Central memory CD8-positive, alpha-beta T cell (primary cell): ENCODE measurements around the gene CTNNA1.

Experiments
- ATAC-seq: fragments of 150-1000 bp; cut with Tn5 transposase; replicated peaks from 2 replicates; pipeline ENCODE4 v1.10.0; 2022; ENCODE audit warnings: mild to moderate bottlenecking, moderate FRiP score, moderate number of reproducible peaks; ENCODE audit not compliant: poor library complexity, severe bottlenecking; ENCODE audit errors: extremely low read depth
- DNase-seq, 2 donors: peaks; one replicate each; pipeline ENCODE4 v3.0.0; 2021; ENCODE audit warnings: low spot score in 2 of 2
- H3K27ac Mint-ChIP-seq: one replicate; pipeline ENCODE4 v1.8.0; 2022; ENCODE audit warnings: low read depth, mild to moderate bottlenecking, moderate library complexity, mixed read lengths
- H3K27me3 Mint-ChIP-seq: one replicate; pipeline ENCODE4 v1.8.0; 2022; ENCODE audit warnings: mixed read lengths
- H3K36me3 Mint-ChIP-seq: one replicate; pipeline ENCODE4 v1.8.0; 2022; ENCODE audit warnings: mild to moderate bottlenecking, moderate library complexity, mixed read lengths; ENCODE audit not compliant: insufficient read depth
- H3K4me1 Mint-ChIP-seq: one replicate; pipeline ENCODE4 v1.8.0; 2022; ENCODE audit warnings: mixed read lengths
- H3K4me3 Mint-ChIP-seq: one replicate; pipeline ENCODE4 v1.8.0; 2022; ENCODE audit warnings: mild to moderate bottlenecking, moderate library complexity, mixed read lengths
- H3K9me3 Mint-ChIP-seq: one replicate; pipeline ENCODE4 v1.8.0; 2022; ENCODE audit warnings: mixed read lengths

CTNNA1 gene

GRCh38 chr5:138960145-138960692 lies 207.0 kb downstream of the CTNNA1 start:
- Mint-ChIP-seq H3K4me1 (no peaks in the 10 kb centered on the region), H3K4me3 (no peak overlapping the region), H3K36me3 (peaks cover 4% of the 10 kb centered on the region), H3K27ac (no peak overlapping the region), H3K9me3 (no peaks in the 10 kb centered on the region), H3K27me3 (no peaks in the 10 kb centered on the region)
- ATAC-seq (no peak), DNase-seq (no peak)

- no peaks in the 10 kb centered on the region for H3K27me3 Mint-ChIP-seq
- H3K9me3 Mint-ChIP-seq: no peaks in the 10 kb centered on the region
- ATAC-seq: no peak
- no peak for DNase-seq
- no peak overlapping the region for H3K4me3 Mint-ChIP-seq
- no peaks in the 10 kb centered on the region for H3K4me1 Mint-ChIP-seq
- H3K36me3 Mint-ChIP-seq: peaks cover 4% of the 10 kb centered on the region
- no peak overlapping the region for H3K27ac Mint-ChIP-seq
These were observed 208.0 kb downstream of the CTNNA1 start for GRCh38 chr5:138961221-138961620.

- H3K36me3 Mint-ChIP-seq: peaks cover 4% of the 10 kb centered on the region
- DNase-seq (no peak), ATAC-seq (no peak)
- H3K27ac Mint-ChIP-seq: no peak overlapping the region
- no peaks in the 10 kb centered on the region for H3K9me3 Mint-ChIP-seq
- H3K4me1 Mint-ChIP-seq: no peaks in the 10 kb centered on the region
- H3K4me3 Mint-ChIP-seq: no peak overlapping the region
- no peaks in the 10 kb centered on the region for H3K27me3 Mint-ChIP-seq
These were observed 208.5 kb downstream of the CTNNA1 start for GRCh38 chr5:138961729-138962128.

- Mint-ChIP-seq H3K27me3 (no peaks in the 10 kb centered on the region), H3K27ac (no peak overlapping the region), H3K36me3 (peaks cover 3% of the 10 kb centered on the region), H3K4me3 (no peak overlapping the region), H3K9me3 (no peaks in the 10 kb centered on the region), H3K4me1 (no peaks in the 10 kb centered on the region)
- ATAC-seq (no peak), DNase-seq (no peak)
These were observed 209.6 kb downstream of the CTNNA1 start for GRCh38 chr5:138962614-138963370.

GRCh38 chr5:138963763-138964371 lies 210.6 kb downstream of the CTNNA1 start:
- DNase-seq: no peak
- ATAC-seq: no peak
- H3K9me3 Mint-ChIP-seq: no peaks in the 10 kb centered on the region
- H3K4me1 Mint-ChIP-seq: no peaks in the 10 kb centered on the region
- H3K27ac Mint-ChIP-seq: no peak overlapping the region
- H3K36me3 Mint-ChIP-seq: peaks cover 2% of the 10 kb centered on the region
- no peak overlapping the region for H3K4me3 Mint-ChIP-seq
- H3K27me3 Mint-ChIP-seq: no peaks in the 10 kb centered on the region

GRCh38 chr5:138964647-138965201 lies 211.5 kb downstream of the CTNNA1 start:
- no peak for ATAC-seq
- H3K9me3 Mint-ChIP-seq: no peaks in the 10 kb centered on the region
- peaks cover under 1% of the 10 kb centered on the region for H3K36me3 Mint-ChIP-seq
- no peak overlapping the region for H3K4me3 Mint-ChIP-seq
- H3K27me3 Mint-ChIP-seq: no peaks in the 10 kb centered on the region
- peaks cover 1% of the 10 kb centered on the region for H3K4me1 Mint-ChIP-seq
- DNase-seq: no peak
- H3K27ac Mint-ChIP-seq: no peak overlapping the region

GRCh38 chr5:138965626-138966025 lies 212.4 kb downstream of the CTNNA1 start:
- ATAC-seq: no peak
- H3K4me1 Mint-ChIP-seq: peaks cover 6% of the 10 kb centered on the region
- no peak overlapping the region for H3K4me3 Mint-ChIP-seq
- H3K27me3 Mint-ChIP-seq: no peaks in the 10 kb centered on the region
- DNase-seq: no peak
- no peaks in the 10 kb centered on the region for H3K9me3 Mint-ChIP-seq
- H3K27ac Mint-ChIP-seq: no peak overlapping the region
- peaks cover 1% of the 10 kb centered on the region for H3K36me3 Mint-ChIP-seq

- Mint-ChIP-seq H3K4me1 (peaks cover 6% of the 10 kb centered on the region), H3K36me3 (peaks cover 1% of the 10 kb centered on the region), H3K9me3 (no peaks in the 10 kb centered on the region), H3K27ac (no peak overlapping the region), H3K4me3 (no peak overlapping the region), H3K27me3 (no peaks in the 10 kb centered on the region)
- no peak for DNase-seq
- no peak for ATAC-seq
These were observed 213.2 kb downstream of the CTNNA1 start for GRCh38 chr5:138966236-138966985.

- DNase-seq (no peak), ATAC-seq (no peak)
- H3K36me3 Mint-ChIP-seq: peaks cover 1% of the 10 kb centered on the region
- no peaks in the 10 kb centered on the region for H3K9me3 Mint-ChIP-seq
- peaks cover 6% of the 10 kb centered on the region for H3K4me1 Mint-ChIP-seq
- no peak overlapping the region for H3K4me3 Mint-ChIP-seq
- H3K27ac Mint-ChIP-seq: no peak overlapping the region
- H3K27me3 Mint-ChIP-seq: no peaks in the 10 kb centered on the region
These were observed 214.7 kb downstream of the CTNNA1 start for GRCh38 chr5:138967791-138968448.

GRCh38 chr5:138968601-138969000 lies 215.4 kb downstream of the CTNNA1 start:
- Mint-ChIP-seq H3K27me3 (no peaks in the 10 kb centered on the region), H3K27ac (no peak overlapping the region), H3K36me3 (peaks cover 1% of the 10 kb centered on the region), H3K9me3 (no peaks in the 10 kb centered on the region), H3K4me1 (peaks cover 6% of the 10 kb centered on the region), H3K4me3 (no peak overlapping the region)
- DNase-seq (no peak), ATAC-seq (no peak)

- DNase-seq (no peak), ATAC-seq (no peak)
- no peak overlapping the region for H3K27ac Mint-ChIP-seq
- peaks cover 6% of the 10 kb centered on the region for H3K4me1 Mint-ChIP-seq
- H3K9me3 Mint-ChIP-seq: no peaks in the 10 kb centered on the region
- peaks cover 1% of the 10 kb centered on the region for H3K36me3 Mint-ChIP-seq
- H3K4me3 Mint-ChIP-seq: no peak overlapping the region
- no peaks in the 10 kb centered on the region for H3K27me3 Mint-ChIP-seq
These were observed 216.2 kb downstream of the CTNNA1 start for GRCh38 chr5:138969323-138970002.

GRCh38 chr5:138972230-138972629 lies 219.0 kb downstream of the CTNNA1 start:
- peaks cover 3% of the 10 kb centered on the region for H3K36me3 Mint-ChIP-seq
- DNase-seq (no peak), ATAC-seq (no peak)
- no peaks in the 10 kb centered on the region for H3K27me3 Mint-ChIP-seq
- H3K9me3 Mint-ChIP-seq: no peaks in the 10 kb centered on the region
- no peak overlapping the region for H3K27ac Mint-ChIP-seq
- H3K4me3 Mint-ChIP-seq: no peak overlapping the region
- peaks cover 6% of the 10 kb centered on the region for H3K4me1 Mint-ChIP-seq
